Measurements from ENCODE around the gene SETDB2. TPM values are rescaled to one million over a fixed set of nuclear protein-coding genes. Genes with fewer than 3 reads are reported as not detected.

SETDB2 gene
- total and polyA plus RNA-seq, 2 of the 13 experiments (the other 11 are each of a cell fraction or from before 2014, with no cell fraction given): 8.1 to 8.7 TPM

GRCh38 chr13:49466292-49466838 is 22.3 kb downstream of the SETDB2 start (continued):
- no peak for TF ChIP-seq KLF15 (CRISPR knock-in tag; IDR thresholded peaks at IDR 0.05; ENCODE audit: borderline replicate concordance)
- 0 out of 2 replicates have a peak, but pooled peaks have one; percentile 8 for TF ChIP-seq TCF7 (IDR thresholded peaks at IDR 0.05; ENCODE audit: low read depth)
- TF ChIP-seq SUZ12 (IDR thresholded peaks at IDR 0.05; ENCODE audit: low read depth, low read length): no peak
- TF ChIP-seq ZNF550 (CRISPR knock-in tag; IDR thresholded peaks at IDR 0.05; ENCODE audit: borderline replicate concordance): no peak
- no peak for TF ChIP-seq HBP1 (CRISPR knock-in tag; IDR thresholded peaks at IDR 0.05; ENCODE audit: low read depth)
- TF ChIP-seq ZNF510 (CRISPR knock-in tag; IDR thresholded peaks at IDR 0.05; ENCODE audit: low read depth): no peak
- no peak for TF ChIP-seq HOXA3 (CRISPR knock-in tag; IDR thresholded peaks at IDR 0.05)
- TF ChIP-seq SMYD3 (CRISPR knock-in tag; IDR thresholded peaks at IDR 0.05): no peak
- no peak for TF ChIP-seq E2F5 (CRISPR knock-in tag; conservative IDR thresholded peaks at IDR 0.05)
- no peak for TF ChIP-seq ZNF670 (CRISPR knock-in tag; IDR thresholded peaks at IDR 0.05; ENCODE audit: borderline replicate concordance)
- TF ChIP-seq KLF13 (CRISPR knock-in tag; IDR thresholded peaks at IDR 0.05): no peak
- no peak for TF ChIP-seq GMEB1 (CRISPR knock-in tag; IDR thresholded peaks at IDR 0.05; ENCODE audit: borderline replicate concordance)
- TF ChIP-seq ARNT2 (CRISPR knock-in tag; IDR thresholded peaks at IDR 0.05; ENCODE audit: low read depth): no peak
- TF ChIP-seq AHR (CRISPR knock-in tag; IDR thresholded peaks at IDR 0.05): no peak
- no peak; the same call in 1 of the 2 replicates for TF ChIP-seq TARDBP (CRISPR knock-in tag; IDR thresholded peaks at IDR 0.05)
- peak; percentile 65; the same call in 1 of the 2 replicates for TF ChIP-seq MED1 (CRISPR knock-in tag; IDR thresholded peaks at IDR 0.05)
- TF ChIP-seq CREBL2 (CRISPR knock-in tag; IDR thresholded peaks at IDR 0.05; ENCODE audit: borderline replicate concordance): no peak
- TF ChIP-seq ZNF687 (CRISPR knock-in tag; IDR thresholded peaks at IDR 0.05): no peak
- no peak for TF ChIP-seq PBX3 (CRISPR knock-in tag; IDR thresholded peaks at IDR 0.05; ENCODE audit: borderline replicate concordance)
